ENCODE results near the gene NNMT. TPM values are rescaled to one million over a fixed set of nuclear protein-coding genes. Genes with fewer than 3 reads are reported as not detected.

Gene NNMT
- total and polyA plus RNA-seq, 2 donors from 2014 or later, result 91.9 to 1,451 TPM

- DNase-seq (no peak), FAIRE-seq (no peak)
- Histone ChIP-seq H3K9ac (ENCODE audit: low read length in 3 of 3) (no peak overlapping the region), H3K4me3 (ENCODE audit: low read length in 3 of 3) (no peak overlapping the region), H3K4me1 (ENCODE audit: control insufficient read depth in 2 of 3, insufficient read depth in 2 of 3, low read depth in 1 of 3, low read length in 3 of 3) (peaks cover 0 to 7% (median 0%) of the 10 kb centered on the region in 3 donors), H3K27ac (ENCODE audit: low read depth in 2 of 2, low read length in 2 of 2) (no peak overlapping the region), H3K27me3 (ENCODE audit: control insufficient read depth, insufficient read depth, low read length) (no peaks in the 10 kb centered on the region), H3K9me3 (ENCODE audit: control insufficient read depth in 2 of 3, insufficient read depth in 1 of 3, low read length in 3 of 3) (no peaks in the 10 kb centered on the region), H3K36me3 (ENCODE audit: control insufficient read depth in 2 of 3, insufficient read depth in 3 of 3, low read length in 3 of 3) (no peaks in the 10 kb centered on the region)
- intact Hi-C loops (cut with DNase I), result no loop called here
- TF ChIP-seq CTCF (IDR thresholded peaks at IDR 0.05; ENCODE audit: borderline replicate concordance, extremely low read depth, insufficient read depth), result no peak
These were observed 13.3 kb downstream of the NNMT start for GRCh38 chr11:114309517-114309916.

- no peak for FAIRE-seq
- no peak overlapping the region for H3K9ac ChIP-seq (ENCODE audit: low read length in 3 of 3)
- no peak for TF ChIP-seq CTCF (IDR thresholded peaks at IDR 0.05; ENCODE audit: borderline replicate concordance, extremely low read depth, insufficient read depth)
- H3K4me3 ChIP-seq (ENCODE audit: low read length in 3 of 3), result no peak overlapping the region
- H3K27ac ChIP-seq (ENCODE audit: low read depth in 2 of 2, low read length in 2 of 2), result no peak overlapping the region
- peaks cover 0 to 7% (median 0%) of the 10 kb centered on the region in 3 donors for H3K4me1 ChIP-seq (ENCODE audit: control insufficient read depth in 2 of 3, insufficient read depth in 2 of 3, low read depth in 1 of 3, low read length in 3 of 3)
- no peak for DNase-seq
- H3K27me3 ChIP-seq (ENCODE audit: control insufficient read depth, insufficient read depth, low read length), result no peaks in the 10 kb centered on the region
- no peaks in the 10 kb centered on the region for H3K36me3 ChIP-seq (ENCODE audit: control insufficient read depth in 2 of 3, insufficient read depth in 3 of 3, low read length in 3 of 3)
- no peaks in the 10 kb centered on the region for H3K9me3 ChIP-seq (ENCODE audit: control insufficient read depth in 2 of 3, insufficient read depth in 1 of 3, low read length in 3 of 3)
- intact Hi-C loops (cut with DNase I), result no loop called here
These were observed 13.9 kb downstream of the NNMT start for GRCh38 chr11:114310095-114310494.

GRCh38 chr11:114311946-114312345 lies 15.7 kb downstream of the NNMT start:
- no peak overlapping the region for H3K4me3 ChIP-seq (ENCODE audit: low read length in 3 of 3)

More at GRCh38 chr11:114311946-114312345, 15.7 kb downstream of the NNMT start:
- intact Hi-C loops (cut with DNase I), result no loop called here
- no peaks in the 10 kb centered on the region for H3K9me3 ChIP-seq (ENCODE audit: control insufficient read depth in 2 of 3, insufficient read depth in 1 of 3, low read length in 3 of 3)
- no peaks in the 10 kb centered on the region for H3K36me3 ChIP-seq (ENCODE audit: control insufficient read depth in 2 of 3, insufficient read depth in 3 of 3, low read length in 3 of 3)
- FAIRE-seq (no peak), DNase-seq (no peak)
- no peaks in the 10 kb centered on the region for H3K27me3 ChIP-seq (ENCODE audit: control insufficient read depth, insufficient read depth, low read length)
- peaks cover 0 to 9% (median 0%) of the 10 kb centered on the region in 3 donors for H3K4me1 ChIP-seq (ENCODE audit: control insufficient read depth in 2 of 3, insufficient read depth in 2 of 3, low read depth in 1 of 3, low read length in 3 of 3)
- no peak overlapping the region for H3K9ac ChIP-seq (ENCODE audit: low read length in 3 of 3)
- H3K27ac ChIP-seq (ENCODE audit: low read depth in 2 of 2, low read length in 2 of 2), result no peak overlapping the region
- TF ChIP-seq CTCF (IDR thresholded peaks at IDR 0.05; ENCODE audit: borderline replicate concordance, extremely low read depth, insufficient read depth), result no peak
